Loucy (cell line): ENCODE results near the gene SLC5A2.

Experiments used
- EZH2phosphoT487 ChIP-seq: fragments of 200-600 bp; IDR thresholded peaks from 2 replicates; pipeline ENCODE4 v1.6.1; 2018; ENCODE audit warnings: antibody characterized with exemption, mild to moderate bottlenecking, moderate library complexity, borderline replicate concordance
- TF ChIP-seq, protein P1 (sequence below): fragments of 200-600 bp; sonication (generic); conservative IDR thresholded peaks from 2 replicates; pipeline ENCODE4 v1.5.1; 2014; ENCODE audit warnings: mild to moderate bottlenecking, antibody characterized with exemption, low read length

DNA sequence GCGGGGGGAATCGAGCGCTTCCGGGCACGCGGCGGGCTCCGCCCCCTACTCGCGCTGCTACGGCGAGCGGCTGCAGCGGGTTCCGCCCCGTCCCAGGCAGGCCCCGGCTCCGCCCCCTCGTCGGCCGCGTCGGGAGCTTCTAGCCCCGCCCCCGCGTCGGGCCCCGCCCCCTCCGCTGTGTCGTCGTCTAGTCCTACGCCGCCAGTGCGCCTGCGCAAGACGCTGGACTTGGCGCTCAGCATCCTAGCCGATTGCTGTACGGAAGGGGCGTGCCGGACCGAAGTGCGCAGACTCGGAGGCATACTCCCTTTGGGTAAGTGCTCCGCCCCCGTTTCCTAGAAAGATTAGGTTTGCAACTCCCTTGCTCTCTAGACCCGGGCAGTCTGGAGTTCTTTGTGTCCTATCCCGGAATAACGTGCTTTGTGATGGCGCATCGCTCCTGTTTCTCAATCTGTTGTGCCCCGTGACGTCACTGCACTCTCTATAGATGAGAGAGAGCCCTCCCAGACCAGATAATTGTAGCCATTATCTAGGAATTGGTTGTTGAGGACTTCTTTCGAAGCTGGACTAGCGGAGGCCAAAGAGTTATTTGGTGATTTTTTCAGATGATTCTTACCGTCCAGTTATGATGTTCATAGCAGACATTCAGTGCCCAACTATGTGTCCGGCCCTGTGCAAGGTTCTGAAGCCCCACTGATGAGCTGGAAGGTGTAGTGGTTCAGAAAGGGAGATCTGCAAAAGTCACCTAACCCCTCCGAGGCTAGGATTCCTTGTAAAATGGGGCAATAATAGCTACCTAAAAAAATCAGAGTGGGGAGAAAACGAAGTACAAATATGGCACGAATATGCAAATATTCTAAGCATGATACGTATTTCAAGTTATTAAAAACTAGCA lies 23.0 kb upstream of the SLC5A2 start:
- TF ChIP-seq, protein P1, sequence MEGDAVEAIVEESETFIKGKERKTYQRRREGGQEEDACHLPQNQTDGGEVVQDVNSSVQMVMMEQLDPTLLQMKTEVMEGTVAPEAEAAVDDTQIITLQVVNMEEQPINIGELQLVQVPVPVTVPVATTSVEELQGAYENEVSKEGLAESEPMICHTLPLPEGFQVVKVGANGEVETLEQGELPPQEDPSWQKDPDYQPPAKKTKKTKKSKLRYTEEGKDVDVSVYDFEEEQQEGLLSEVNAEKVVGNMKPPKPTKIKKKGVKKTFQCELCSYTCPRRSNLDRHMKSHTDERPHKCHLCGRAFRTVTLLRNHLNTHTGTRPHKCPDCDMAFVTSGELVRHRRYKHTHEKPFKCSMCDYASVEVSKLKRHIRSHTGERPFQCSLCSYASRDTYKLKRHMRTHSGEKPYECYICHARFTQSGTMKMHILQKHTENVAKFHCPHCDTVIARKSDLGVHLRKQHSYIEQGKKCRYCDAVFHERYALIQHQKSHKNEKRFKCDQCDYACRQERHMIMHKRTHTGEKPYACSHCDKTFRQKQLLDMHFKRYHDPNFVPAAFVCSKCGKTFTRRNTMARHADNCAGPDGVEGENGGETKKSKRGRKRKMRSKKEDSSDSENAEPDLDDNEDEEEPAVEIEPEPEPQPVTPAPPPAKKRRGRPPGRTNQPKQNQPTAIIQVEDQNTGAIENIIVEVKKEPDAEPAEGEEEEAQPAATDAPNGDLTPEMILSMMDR, result no peak
- no peak for TF ChIP-seq EZH2phosphoT487
